HG03280 (cell line): ENCODE results near the gene FOXS1.

Experiments
- ATAC-seq: cut with Tn5 transposase; IDR thresholded peaks from one replicate; pipeline ENCODE4 v1.9.1; 2021; ENCODE audit warnings: mild to moderate bottlenecking, moderate library complexity; ENCODE audit not compliant: unreplicated experiment

The FOXS1 gene

DNA sequence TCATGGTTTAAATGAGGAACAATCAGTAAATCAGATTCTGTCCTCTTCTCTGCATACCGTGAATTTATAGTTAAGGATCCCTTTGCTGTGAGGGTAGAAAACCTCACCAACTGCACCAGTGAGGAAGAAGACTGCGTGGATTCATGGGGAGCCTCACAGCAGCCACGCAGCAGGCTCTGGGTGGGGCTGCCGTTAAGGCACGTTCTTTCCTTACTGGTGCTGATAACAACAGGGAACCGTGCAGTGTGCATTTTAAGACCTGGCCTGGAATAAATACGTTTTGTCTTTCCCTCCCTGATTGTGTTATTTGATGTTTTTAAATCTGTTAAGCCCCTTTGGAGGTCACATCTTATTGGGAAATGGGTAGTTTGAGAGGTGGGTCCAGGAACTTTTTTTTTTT lies 43.9 kb downstream of the FOXS1 start:
- ATAC-seq, result no peak

DNA sequence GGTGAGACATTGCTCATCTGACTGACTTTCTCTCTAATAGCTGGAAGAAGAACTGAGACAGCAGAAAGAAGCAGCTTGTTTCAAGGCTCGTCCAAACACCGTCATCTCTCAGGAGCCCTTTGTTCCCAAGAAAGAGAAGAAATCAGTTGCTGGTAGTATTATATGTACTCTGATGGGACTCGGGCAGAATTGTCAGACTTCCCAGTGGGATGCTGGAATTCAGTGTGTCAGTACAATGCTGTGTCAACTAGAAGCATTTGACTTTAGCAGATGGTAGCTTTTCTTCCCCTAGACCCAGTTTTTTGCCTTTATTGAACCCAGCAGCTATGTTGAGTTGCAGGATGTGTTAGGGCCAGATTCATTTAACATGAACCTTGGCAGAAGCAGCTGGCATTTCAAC lies 48.0 kb downstream of the FOXS1 start:
- no peak for ATAC-seq
